Amniotic stem cell (primary cell): ENCODE measurements around the gene FOXP1.

Experiments
- DNase-seq: peaks from one replicate; lab custom pipeline; 2025; lab: John Stamatoyannopoulos, UW

The FOXP1 gene

DNA sequence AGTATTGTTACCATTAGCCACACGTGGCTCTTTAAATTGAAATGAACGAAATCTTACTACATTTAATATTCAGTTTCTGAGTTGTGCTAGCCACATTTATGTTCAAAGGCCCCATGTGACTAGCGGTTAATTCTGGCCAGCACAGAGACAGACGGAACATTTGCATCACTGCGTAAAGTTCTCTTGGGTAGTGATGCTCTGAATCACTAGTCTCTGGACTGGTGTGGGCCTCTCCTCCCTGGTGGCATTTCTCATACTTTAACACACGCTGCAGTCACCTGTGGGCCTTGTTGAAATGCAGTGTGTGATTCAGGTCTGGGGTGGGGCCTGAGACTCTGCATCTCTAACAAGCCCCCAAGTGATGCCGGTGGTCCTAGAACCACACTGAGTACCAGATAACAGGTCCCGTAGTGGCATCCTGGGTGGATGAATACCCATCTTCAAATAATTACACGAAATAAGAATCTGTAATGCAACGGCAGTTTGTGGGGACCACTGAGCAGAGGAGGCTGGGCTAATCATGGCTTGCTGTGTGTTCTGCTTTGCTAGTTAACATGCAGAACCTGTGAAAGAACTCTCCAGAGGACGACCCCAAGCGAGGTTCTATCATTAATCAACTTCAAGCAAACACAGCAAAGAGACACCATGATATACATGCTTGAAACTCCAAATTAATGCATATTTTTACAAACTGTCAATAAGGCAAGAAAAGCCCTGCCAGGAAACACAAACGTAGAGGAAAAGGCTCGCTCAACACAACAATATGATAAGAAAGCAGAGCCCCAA, 623.8 kb downstream of the FOXP1 start:
- no peak for DNase-seq

DNA sequence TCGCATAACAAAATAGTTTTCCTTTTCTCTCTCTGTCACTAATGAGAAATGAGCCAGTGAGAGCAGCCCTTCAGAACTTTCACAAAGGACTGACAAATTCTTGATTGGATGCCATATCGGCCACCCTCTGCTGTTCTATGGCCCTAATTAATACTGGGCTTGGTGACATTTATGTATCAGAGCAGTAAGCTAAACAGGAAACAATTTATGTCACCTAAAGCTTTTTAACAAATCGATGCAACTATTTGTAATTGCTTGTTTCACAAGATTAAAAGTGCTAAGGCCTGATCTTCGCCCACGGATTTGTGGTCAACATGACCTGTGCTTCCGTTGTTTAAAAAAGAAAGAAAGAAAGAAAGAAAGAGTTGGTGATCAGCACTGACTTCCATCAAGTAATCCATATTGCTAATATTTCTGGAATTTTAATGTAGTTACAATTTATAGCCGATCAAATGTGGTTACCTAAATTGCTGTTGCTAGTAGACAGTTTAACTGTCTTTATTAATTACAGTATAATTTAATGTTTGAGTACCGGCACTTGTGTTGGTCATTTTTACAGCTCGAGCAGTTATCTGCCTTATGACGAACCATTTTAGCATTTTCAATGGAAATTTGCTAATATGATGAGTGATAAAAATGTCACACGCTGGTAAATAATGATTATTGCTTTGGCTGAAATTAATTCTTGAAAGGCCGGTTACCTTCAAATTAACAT, 631.3 kb downstream of the FOXP1 start:
- DNase-seq: no peak

DNA sequence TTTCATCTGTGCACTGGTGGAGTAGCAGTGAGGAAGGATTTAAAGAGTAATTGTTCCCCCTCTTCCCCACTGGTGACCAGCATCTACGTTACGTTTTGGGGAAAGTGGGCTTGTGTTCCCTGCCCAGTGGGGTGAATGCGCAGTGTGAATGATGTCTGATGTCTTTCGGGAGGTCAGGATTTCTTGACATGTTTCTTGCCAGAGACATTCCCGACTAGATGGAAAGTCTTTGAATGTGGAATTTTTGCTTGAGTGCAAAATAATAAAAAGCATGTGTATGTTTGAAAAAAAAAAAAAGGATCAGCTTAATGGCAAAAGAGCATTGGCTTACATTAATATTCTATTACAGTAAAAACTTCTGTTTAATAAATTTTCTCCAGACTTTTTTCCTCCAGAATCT, 632.2 kb downstream of the FOXP1 start:
- no peak for DNase-seq

DNA sequence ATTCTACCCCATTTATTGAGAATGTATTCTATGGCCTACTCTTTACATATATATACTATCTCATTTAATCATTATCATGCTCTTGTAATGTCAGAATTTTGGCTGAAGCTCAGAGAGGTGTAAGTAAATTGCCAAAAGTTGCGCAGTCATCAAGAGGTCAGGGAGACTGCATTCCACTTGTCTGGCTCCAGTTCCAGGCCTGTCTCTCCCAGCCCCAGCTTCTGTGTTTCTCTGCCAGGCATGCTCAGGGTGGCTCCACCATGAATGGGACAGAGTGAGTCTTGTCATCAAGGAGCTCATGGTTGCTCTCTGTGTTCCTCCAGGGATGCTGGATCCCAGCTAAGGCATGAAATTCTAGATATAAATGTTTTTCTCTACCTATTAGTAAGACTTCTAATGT, 635.9 kb downstream of the FOXP1 start:
- DNase-seq: no peak

DNA sequence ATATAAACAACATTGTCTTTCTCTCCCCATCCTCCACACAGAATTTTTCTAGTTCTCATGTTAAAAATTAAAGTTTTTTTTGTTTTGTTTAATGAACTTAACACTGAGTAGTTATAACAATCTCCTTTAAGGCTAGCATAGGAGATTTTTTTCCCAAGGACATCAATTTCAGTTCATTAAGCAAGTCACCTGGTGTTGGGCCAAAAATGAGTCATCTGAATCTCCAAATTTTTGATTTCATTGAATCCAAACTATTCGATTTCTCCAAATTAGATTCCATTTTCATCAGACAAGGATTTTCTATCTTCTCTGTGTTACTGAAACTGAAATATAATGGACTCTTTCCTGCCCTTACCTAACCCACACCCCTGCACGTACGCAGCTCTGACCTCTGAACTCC, 639.6 kb downstream of the FOXP1 start:
- DNase-seq: no peak

DNA sequence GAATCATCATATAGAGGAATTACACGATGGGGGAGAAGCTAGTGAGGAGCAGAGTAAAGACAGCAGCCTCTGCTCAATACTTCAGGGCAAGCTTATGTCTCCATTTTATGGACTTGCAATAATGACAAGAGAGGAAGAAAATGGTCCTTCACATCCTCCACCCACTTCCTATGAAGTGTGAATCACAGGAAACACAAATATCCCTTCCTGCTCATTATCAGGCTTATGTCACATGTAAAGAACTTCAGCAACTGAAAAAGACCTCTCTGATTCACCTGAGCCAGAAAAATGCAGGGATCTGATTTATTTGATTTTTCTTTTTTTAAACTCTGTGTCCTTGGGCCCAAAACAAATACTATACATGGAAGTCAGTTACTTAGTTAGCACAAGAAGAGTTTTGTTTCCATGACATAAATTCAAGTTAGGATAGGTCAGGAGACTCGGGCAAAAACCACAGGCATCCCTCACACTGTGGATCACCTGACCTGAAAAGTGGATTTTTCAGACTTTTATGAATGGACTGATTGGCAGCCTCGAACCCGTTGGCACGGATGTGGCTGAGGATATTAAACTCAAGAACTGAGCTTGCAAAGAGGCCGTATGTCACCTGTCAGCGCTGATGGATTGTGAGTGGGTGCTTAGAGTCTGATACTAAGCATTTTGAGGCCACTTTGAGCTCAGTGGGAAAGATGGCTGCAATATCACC, 650.3 kb downstream of the FOXP1 start:
- no peak for DNase-seq

DNA sequence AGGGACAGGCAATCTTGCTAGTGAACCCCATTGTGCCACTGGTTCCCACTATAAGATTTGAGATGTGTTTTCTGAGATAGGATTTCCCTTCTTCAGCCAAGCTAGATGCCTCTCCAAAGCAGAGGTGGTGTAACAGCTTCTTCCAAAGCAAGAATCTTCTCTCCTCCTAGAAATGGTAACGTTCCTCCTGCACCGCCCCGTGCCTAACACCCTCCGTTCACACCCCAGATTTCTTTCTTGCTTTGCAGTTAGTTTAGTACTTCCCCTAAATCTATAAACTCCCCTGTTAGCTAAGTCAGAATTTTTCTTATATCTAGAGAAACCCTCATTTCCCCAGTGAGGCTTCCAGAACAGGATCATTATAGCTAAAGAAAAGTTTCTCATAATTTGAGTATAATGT, 653.5 kb downstream of the FOXP1 start:
- DNase-seq: no peak

DNA sequence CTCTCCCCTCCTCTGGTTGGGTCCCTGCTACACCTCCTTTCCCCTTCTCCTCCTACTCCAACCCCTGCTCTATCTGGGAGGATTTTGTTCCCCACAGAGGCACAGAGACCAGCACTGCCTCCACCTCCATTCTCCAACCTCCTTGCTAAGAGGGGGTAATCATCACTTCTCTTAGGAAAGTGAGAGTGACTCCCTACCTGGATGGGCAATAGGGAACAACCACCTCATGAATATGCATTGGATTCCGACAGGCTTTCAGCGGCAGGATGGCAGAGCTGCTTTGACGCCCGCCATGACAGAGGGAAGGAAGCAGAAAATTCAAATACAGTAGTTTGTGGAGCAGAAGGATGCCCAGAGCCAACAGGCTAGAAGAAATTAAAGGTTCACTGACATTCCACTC, 656.3 kb downstream of the FOXP1 start:
- no peak for DNase-seq

DNA sequence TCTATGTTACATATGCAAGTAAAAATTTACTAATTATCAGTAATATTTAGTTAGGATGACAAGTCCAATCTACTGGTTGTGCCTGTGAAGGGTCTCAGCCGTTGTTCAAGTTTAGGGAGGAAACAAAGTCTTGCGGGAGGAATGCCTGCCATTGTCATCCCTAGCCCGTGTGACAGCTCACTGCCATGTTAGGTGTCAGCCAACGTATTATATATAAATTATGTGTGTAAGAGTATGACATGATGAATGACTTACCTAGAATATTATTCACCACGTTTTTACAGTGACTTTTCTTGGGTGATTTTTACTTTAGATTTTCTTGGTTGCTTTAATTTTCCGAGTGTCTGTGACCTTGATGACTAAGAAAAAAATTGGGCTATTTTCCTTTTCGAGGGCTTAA, 656.7 kb downstream of the FOXP1 start:
- no peak for DNase-seq

DNA sequence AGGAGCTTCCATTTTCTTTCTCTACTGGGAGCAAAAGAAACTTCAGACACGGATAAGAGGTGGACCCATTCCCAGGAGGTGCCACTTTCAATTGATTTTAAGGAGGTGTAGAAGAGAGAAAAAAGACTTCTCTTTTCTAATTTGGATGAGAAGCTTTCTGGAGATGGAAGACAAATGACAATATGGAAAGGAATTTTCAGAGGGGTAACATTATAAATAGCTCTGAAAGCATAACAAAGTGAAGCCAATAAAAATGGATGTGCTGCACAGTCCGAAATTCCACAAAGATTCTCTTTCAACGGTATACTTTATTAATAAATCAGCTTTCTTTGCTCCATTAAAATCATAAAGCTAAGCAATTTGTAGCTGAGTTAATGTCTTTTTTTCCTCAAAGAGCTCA, 663.9 kb downstream of the FOXP1 start:
- no peak for DNase-seq

DNA sequence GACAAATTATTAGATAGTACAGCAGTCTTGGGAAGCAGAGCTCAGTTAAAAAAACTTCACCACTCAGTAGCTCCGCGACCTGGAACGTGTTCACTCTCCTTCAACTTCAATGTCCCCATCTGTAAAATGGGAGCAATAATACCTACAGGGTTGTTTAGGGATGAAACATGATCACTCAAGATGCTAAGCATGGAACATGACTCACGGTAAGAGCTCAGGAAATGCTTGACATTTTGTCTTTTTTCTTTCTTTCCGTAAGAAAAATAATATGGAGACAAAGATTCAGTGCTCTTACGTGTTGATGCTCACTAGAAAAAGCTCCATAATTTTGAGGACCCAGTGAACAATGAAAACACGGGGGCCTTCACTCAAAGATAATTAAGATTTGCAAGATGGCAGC, 664.4 kb downstream of the FOXP1 start:
- no peak for DNase-seq

DNA sequence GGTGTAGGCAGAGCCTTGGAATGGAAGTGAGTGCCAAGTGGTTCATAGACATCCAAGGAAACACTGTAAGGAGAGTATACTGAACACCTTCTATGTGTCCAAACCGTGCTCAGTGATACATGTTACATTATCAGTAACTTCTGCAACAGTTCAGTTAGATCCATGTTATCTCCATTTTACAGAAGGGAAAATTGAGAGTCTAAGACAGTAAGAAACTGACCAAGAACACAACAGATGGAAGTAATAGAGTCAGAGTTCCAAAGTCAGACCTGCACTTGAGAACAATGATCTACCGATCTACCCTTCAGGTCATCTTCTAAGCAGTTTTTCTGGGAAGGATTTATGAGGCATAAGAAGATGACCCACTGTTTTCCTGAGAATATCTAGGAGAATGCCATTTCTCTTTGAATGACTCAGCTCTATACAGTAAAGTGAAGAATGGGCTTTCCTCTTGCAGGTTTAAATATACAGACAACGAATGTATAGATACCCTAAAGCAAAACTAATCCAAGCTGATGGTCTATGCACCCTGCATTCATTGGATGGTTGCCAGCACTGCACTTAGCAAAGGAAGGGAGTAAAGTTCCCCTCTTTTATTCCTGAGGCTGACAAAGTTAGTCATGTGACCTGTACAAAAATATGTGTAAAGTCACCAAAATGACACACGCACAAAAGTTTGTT, 667.0 kb downstream of the FOXP1 start:
- no peak for DNase-seq

DNA sequence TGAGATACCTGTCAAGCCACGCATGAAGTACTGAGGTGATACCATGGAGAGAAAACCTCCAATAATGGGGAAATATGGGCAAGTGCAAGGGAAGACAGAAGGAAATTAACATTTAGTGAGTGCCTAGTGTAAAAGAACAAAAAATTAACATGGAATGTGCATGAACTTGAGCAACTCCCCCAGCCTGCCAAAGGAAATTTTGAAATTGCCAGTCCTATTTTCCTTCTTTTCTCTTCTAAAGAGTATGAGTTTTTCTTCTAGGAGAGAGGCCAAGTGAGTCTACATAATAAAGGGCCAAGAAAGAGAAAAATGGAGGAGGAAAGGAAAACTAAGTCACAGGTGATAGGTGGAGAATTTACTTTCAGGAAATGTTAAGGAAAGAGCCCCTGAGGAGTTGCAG, 668.7 kb downstream of the FOXP1 start:
- no peak for DNase-seq

DNA sequence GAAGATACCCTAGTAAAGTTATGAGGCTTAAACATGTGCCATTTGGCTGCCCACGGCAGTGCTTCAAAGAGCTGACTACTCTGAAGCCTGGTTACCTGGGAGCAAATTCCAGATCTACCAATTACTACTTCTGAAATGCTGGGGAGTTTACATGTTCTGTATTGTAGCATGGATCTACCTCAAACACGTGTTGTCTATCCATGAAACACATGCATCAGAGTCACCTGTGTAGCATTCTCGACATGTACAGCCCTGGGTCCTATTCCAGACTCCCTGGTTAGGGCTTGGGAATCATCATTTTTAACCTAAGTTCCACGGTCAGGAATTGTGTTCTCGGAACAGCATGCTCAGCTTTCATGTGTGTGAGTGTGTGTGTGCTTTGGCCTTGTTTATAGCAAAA, 671.8 kb downstream of the FOXP1 start:
- DNase-seq: no peak

DNA sequence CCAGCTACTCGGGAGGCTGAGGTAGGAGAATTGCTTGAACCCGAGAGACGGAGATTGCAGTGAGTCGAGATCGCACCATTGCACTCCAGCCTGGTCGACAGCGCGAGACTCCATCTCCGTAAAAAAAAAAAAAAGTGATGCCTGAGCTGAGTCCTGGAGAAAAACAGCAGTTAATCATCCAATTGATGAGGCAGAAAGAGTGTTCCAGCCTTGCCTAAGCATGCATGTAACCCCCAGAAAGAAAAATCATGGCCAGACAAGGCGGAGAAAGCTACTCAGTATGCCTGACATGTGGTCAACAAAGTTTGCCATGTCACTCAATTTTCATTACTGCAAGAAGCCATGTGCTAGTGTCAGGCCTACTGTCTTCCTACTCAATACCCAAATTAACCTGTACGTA, 678.0 kb downstream of the FOXP1 start:
- no peak for DNase-seq
